HG03039 (cell line): ENCODE measurements around the gene CAMK1D.

Experiments
- ATAC-seq: cut with Tn5 transposase; IDR thresholded peaks from one replicate; pipeline ENCODE4 v1.9.1; 2021; ENCODE audit warnings: mild to moderate bottlenecking, moderate library complexity; ENCODE audit not compliant: unreplicated experiment

Gene CAMK1D

GRCh38 chr10:12615296-12616220 lies 266.2 kb downstream of the CAMK1D start:
- ATAC-seq = no peak

- ATAC-seq = no peak
These were observed 268.1 kb downstream of the CAMK1D start for GRCh38 chr10:12617191-12618175.

DNA sequence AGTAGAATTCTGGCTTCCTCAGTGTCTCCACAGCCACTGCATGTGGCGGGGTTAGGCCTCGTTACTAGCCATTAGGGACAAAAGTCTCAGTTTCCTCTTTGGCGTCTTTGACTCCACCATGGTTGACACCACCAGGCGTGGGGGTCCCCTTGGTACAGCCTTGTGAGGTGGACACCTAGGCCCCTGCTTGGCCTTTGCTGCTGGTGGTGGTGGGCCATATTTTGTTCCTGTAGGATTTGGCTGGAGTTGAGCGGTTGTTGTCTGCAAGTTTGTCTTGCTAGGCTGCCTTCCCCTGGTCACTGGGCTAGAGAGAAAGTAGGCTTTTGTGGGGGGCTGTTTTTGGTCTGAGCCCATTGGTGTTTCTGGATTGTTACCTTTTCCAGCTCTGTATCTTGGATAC lies 272.7 kb downstream of the CAMK1D start:
- no peak for ATAC-seq

- no peak for ATAC-seq
These were observed 273.3 kb downstream of the CAMK1D start for GRCh38 chr10:12622691-12623090.

DNA sequence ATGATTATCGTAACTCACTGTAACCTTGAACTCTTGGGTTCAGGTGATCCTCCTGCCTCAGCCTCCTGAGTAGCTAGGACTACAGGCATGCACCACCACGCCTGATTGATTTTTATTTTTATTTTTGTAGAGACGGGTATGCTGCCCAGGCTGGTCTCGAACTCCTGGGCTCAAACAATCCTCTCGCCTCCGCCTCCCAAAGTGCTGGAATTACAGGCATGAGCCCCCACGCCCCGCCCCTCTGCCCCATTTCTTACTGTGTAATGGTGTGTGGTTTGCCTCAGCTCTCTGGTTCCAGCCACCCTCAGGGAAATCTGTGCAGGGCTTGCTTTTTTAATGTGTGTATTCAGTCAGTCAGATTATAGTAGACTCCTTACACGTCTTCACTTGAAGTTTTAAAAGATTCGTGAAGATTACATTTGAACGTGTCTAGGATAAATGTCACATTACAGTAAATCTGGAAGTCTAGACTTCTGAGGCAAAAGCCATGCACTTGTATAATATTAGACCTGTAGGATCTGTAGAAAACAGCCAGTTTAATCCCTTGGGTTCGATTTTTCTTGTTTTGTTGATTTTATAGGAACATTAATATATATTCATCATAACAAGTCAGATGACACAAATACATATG lies 276.2 kb downstream of the CAMK1D start:
- ATAC-seq = no peak

- no peak for ATAC-seq
These were observed 278.8 kb downstream of the CAMK1D start for GRCh38 chr10:12628153-12628552.

- ATAC-seq = no peak
These were observed 279.8 kb downstream of the CAMK1D start for GRCh38 chr10:12628964-12629766.

DNA sequence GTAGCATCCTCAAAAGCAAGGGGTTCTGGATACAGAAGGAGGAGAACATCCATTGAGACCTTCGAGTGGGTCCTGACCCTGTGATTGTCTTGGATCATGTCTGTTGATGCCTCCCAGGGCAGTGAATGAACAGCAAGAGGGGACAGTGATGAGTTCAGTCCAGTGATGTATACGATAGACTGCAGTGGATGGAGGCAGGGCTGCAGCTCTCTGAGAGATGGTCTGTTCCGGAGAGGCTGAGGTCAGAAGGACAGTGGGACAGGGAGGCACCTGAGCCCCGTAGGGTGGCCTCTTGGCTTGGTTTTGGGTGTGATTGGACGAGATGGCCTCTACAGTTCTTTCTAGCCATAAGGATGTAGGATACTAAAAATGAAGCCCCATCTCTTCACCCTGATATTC lies 280.4 kb downstream of the CAMK1D start:
- ATAC-seq = no peak

DNA sequence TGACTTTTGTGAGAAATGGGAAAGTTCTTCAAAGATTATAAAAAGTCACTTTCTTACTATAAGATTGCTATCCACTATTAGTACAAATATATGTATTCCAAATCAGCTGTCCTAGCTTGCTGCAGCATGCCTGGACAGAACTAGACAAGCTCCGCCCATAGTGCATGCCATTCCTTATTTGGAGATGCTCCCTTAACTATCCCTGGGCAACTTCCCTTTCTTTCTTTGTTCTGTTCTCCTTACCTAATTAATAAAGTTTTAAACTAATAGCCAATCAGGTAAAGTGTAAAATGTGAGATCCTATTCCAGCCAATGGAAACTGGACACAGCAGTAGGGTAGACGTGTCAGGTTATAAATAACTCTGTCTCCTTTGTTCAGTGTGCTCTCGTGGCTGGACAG lies 281.9 kb downstream of the CAMK1D start:
- no peak for ATAC-seq

- no peak for ATAC-seq
These were observed 282.6 kb downstream of the CAMK1D start for GRCh38 chr10:12631787-12632562.

DNA sequence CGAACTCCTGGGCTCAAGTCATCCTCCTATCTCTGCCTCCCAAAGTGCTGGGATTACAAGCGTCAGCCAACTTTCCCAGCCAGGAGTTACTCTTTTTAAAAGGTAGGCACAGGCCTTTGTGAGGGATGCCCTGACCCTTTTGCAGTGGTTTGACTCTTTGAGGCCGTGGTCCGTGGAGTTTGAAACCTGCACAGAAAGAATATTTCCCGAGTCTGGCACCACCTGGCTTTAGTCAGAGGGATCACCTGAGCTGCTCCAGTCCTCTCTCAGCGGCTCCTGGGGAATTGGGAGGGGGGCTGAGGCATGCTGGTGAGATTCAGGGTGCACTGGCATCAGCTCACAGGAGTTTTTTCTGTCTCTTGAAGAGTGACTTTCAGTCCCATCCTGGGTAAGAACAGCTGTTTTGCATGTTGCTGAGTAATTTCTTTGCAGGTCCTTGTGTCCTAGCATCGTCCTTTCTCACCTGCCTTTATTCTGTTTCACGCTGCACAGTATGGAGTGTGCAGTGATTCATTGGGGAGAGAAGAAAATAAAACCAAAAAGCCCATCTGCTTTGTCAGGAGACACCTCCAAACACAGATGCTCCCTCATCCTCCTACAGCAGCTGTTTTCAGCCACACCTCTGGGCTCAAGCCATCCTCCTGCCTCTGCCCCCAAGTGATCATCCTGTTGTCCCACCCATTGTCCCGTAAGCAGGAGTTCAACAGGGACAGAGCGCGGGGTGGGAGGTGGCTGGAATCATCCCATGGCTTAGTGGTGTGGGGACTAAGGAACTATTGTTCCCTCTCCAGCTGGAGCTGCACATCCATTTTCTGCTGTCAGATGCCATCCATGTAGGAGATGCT lies 284.7 kb downstream of the CAMK1D start:
- no peak for ATAC-seq

DNA sequence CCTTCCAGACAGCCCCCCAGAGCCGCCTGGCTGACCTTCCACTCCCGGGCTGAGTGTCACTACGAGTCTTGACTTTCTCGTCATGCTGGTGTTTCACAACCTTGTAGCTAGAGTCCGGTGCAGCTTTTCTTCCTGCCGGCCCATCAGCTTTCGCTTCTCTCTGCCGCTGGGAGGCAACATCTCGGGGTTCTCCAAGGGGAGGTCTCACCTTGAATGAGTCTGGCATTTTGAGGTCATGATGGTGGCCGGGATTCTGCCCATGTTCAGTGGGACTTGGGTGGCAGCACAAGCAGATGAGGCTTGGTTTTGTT lies 285.2 kb downstream of the CAMK1D start:
- no peak for ATAC-seq

- no peak for ATAC-seq
These were observed 285.8 kb downstream of the CAMK1D start for GRCh38 chr10:12635127-12635541.

- ATAC-seq = no peak
These were observed 287.2 kb downstream of the CAMK1D start for GRCh38 chr10:12636571-12636970.

GRCh38 chr10:12637649-12638048 lies 288.3 kb downstream of the CAMK1D start:
- ATAC-seq = no peak

GRCh38 chr10:12638103-12638502 lies 288.8 kb downstream of the CAMK1D start:
- no peak for ATAC-seq

DNA sequence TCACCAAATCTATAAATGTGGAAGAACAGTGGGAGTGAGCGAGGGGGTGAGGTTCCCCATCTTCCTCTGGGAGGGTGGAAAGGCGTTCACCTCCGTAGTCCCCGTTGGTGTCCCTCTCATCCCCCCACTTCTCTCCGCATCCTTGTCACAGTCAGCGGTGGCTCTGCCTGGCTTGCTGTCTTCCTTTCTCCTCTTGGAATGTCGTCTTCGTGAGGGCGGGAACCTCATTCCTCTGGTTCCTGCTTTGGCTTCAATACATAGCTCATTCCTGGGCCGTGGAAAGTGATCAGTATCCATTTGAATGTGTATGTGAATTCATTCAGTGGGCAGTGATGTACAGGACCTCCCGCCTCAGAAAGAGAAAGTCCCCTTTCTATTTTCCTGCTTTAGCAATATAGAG lies 289.4 kb downstream of the CAMK1D start:
- ATAC-seq = no peak

DNA sequence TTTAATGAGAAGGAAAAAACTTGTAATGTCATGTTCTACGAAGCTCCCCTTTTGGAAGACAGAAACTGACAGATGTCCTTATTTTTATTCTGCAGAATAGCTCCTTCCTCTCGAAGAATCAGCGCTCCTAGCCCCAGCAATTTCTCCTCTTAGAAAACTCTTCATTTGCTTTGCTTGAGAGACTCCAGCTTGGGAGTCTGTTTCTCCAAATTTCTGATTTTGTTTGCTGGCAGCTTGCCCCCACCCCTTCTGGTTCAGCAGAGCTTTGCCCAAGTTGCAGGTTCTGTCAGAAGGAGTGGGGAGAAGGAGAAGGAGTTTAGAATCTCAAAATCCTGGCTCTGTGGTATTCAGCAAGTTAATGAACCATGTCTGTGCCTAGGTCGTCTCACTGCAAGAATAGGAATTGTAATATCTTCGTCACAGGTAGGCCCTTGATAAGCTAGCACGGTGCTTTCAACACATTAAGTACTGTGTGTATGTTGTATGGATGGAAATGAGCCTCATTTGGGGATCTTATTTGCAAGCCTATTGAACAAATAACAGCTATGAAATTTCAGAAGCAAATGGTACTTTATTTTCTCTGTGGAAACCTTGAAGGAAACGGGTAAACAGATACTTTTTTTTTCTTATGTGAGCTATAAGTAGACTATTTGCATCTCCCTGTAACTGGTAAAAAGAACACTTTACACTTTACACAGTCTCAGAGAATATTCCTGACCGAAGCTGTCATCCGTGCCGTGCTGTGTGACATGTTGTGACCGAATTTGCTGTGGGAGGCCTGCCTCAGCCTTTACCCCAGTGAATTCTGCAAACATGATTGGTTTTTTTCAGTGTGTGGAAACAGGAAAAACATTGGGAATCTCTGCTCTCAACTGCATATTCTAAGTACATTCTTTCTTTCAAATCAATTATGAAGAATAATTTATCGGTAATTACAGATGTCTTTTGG lies 290.9 kb downstream of the CAMK1D start:
- no peak for ATAC-seq
